CD4-positive, alpha-beta T cell treated with Interleukin-12 subunit alpha and Interleukin-12 subunit beta, for 1 hour (primary cell): Measurements from ENCODE around the gene VOPP1.

Source experiments
- DNase-seq: peaks from one replicate; pipeline ENCODE4 v3.0.0-alpha.2; 2020

Gene VOPP1

DNA sequence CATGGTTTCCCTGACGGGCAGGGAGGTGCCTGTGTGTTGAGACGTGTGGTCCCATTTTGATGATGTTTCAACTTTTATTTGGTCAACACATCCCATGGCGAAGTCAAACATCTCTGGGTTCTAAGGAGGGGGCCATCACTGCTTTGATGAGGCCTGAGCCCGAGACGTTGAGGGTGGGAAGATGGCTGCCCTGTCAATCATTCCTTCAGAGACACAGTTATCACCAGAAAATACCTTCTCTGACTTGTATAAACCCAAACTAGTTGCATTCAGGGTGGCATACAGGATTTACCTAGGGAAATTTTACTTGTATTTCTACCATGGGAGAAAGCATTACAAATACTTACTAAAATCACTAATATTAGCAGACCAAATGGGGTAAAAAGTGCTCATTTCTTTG lies 64.6 kb downstream of the VOPP1 start:
- DNase-seq, result no peak

- DNase-seq, result no peak
Measured at GRCh38 chr7:55504967-55505658, 67.2 kb downstream of the VOPP1 start.

DNA sequence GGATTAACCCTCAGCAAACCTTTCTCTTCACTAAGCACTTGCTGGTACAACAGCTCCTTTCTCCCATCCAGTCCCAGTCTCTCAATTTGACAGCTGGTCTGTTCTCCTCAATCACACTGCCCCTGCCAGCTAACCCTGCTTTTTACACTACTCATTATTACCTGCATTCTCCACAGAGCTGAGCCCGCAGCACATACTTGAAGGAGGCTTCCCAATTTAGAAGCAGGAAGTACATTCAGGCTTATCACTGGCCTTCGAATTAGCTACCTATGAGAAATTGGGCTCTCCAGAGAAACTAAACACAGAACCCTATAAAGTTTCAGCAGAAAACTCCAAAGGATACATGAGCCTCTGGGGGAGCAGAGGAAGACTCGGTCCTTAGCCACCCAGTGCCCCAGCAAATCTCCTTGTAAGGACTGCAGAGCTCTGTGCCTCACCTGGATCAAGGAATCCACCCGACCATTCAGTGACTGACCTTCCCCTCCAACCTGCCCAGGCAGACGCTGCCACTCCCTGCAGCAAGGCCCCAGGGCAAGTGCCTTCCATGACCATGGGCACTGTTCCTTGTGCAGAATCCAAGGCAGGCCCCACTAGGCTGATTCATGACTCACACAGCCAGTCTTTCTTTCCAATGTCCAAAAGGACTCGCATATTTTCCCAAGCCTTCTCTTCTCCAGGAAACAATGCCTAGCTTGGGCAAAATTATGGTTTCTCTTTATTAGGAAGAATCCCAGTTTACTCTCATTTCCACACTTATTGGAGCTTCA lies 68.0 kb downstream of the VOPP1 start:
- DNase-seq, result no peak

DNA sequence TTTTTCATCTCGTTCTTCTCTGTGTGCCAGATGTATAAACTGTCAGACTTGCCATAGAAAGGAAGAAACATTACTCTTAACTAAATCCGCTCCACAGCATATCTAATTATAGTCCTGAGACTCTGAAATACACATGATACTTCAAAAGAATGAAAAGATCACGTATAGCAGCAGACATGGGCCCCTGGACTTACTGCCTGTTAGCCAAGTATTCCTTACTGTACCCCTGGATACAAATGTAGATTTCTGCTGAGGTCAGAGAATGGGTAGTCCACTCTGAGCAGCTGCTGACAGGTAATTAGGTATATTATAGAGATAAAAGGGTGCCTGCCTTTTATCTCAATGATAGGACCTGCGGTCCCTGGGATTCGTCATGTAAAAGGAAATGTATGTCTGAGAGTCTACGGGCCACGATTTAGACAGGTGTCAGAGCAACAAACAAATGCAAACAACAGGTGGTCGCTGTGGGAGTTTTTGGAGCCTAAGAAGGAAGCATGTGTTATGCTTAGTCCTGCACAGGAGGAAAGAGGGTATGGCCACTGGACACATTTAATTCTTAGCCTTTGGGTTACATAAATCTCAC lies 69.4 kb downstream of the VOPP1 start:
- DNase-seq, result no peak

DNA sequence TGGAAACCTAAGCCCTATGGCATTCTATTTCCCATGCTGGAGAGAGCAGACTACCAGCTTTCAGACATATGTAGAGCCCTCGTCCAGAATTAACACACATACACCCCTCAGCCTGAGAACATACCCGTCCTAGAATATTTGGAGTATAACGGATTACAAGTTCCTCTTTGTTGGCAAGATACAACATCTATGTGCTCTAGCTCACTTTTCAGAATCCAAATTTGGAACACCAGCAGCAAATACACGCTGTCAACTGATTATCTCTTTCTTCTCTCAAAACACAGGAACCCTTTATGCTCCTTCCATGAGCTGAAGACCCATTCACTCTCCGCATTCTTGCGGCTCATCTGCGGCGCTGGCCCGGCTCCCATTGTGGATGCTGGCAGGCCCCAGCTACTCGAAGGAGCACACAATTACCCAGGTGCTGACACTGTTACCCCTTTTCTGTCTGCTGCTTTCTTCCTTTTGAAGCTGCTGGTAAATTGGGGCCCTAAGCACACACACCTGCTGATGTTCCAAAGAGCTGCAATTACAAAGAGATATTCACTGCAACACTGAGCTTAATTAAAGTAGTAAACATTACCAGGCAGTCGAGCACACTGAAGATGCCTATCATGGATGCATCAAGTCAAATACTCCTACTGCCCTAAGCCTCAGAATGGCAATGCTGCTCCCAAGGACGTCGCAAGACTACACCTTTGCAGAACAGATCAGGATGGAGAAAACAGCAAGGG lies 70.0 kb downstream of the VOPP1 start:
- no peak for DNase-seq

- no peak for DNase-seq
Measured at GRCh38 chr7:55501611-55502010, 70.7 kb downstream of the VOPP1 start.

DNA sequence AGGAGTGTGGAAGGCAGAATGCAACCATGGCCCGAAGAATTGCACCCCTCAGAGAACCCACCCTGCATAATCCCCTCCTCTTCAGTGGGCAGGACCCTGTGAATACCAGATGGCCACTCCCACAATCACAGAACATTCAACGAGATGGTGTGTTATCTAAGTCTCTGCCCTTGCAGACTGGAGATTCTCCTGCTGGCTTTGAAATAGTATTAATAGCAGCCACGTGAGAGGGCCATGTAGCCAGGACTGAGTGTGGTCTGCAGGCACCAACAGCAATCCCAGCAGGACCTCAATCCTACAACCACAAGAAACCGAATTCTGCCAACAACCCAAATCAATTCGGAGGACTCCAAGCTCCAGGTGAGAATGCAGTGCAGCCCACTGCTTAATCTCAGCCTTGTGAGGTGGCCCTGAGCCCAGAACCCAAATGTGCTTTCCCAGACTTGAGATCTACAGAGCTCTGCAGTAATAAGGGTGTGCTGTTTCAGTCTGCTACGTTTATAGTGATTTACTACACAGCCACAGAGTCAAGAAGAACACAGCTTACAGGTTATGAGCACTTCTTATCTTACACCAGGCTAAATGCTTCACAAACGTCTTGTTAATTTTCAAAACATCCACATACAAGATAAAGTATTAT lies 72.1 kb downstream of the VOPP1 start:
- no peak for DNase-seq

GRCh38 chr7:55499591-55499990 lies 72.7 kb downstream of the VOPP1 start:
- no peak for DNase-seq

GRCh38 chr7:55498770-55499169 lies 73.5 kb downstream of the VOPP1 start:
- no peak for DNase-seq

- peak; percentile 36 for DNase-seq
Measured at GRCh38 chr7:55498142-55498541, 74.2 kb downstream of the VOPP1 start.

DNA sequence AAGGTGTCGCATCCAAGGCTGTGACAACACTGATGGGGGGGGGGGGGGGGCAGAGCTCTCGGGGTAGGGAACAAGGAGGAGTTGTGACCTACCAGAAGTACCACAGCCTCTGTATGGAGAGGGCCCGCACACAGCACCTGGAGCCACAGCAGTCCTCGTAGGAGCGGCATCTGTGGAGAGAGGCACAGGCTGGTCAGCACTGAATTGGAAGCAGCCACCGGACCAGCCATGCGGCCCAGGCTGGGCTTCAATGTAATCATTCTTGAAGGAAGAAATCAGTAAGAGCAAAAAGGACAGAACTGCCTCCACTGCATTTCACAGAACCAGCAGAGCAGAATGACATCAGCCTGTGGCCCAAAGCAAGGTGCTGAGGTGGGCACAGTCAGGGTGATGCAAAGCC lies 74.8 kb downstream of the VOPP1 start:
- no peak for DNase-seq

- no peak for DNase-seq
Measured at GRCh38 chr7:55496906-55497305, 75.4 kb downstream of the VOPP1 start.

GRCh38 chr7:55494951-55495350 lies 77.4 kb downstream of the VOPP1 start:
- DNase-seq, result no peak

GRCh38 chr7:55493408-55493807 lies 78.9 kb downstream of the VOPP1 start:
- DNase-seq, result no peak

- DNase-seq, result no peak
Measured at GRCh38 chr7:55491346-55491745, 81.0 kb downstream of the VOPP1 start.

GRCh38 chr7:55490099-55490498 lies 82.2 kb downstream of the VOPP1 start:
- no peak for DNase-seq

DNA sequence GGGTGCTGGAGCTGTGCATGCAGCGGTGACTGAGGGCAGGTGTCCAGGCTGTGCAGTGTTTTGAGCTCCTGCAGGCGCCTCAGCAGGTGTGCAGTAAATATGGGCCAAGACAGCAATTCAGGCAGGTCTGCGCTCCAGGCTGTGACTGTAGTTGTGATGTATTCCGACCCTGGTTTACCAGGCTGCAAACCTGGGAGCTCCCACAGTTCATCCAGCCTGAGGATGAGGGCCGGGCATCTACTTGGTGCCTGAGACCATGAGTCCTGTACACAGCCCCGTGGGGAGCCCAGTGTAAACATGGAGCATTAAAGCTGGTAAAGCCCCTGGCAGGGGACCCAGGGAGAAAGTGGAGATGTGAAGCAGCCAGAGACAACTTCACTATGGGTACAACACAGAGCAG lies 82.8 kb downstream of the VOPP1 start:
- DNase-seq, result no peak

GRCh38 chr7:55488804-55489340 lies 83.4 kb downstream of the VOPP1 start:
- no peak for DNase-seq

- DNase-seq, result no peak
Measured at GRCh38 chr7:55488216-55488615, 84.1 kb downstream of the VOPP1 start.

- no peak for DNase-seq
Measured at GRCh38 chr7:55486991-55487390, 85.3 kb downstream of the VOPP1 start.

DNA sequence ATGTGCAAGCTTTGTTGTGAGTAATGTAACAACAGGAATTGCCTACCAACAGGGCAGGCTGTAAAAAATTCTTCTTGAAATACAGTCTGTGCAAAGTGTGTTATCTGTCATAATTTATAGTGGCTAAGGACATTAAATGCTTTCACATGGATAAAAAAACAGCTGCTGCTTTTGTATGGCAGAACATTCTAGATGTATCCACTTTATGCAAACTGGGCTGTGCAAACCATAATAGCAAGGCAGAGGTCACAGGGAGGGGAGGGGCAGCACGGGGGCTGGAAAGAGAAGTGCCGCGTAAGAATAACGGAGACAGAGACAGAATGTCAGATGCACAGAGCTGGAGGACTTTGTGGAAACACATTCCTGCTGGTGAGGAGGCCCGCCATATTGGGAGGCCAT lies 86.1 kb downstream of the VOPP1 start:
- no peak for DNase-seq

DNA sequence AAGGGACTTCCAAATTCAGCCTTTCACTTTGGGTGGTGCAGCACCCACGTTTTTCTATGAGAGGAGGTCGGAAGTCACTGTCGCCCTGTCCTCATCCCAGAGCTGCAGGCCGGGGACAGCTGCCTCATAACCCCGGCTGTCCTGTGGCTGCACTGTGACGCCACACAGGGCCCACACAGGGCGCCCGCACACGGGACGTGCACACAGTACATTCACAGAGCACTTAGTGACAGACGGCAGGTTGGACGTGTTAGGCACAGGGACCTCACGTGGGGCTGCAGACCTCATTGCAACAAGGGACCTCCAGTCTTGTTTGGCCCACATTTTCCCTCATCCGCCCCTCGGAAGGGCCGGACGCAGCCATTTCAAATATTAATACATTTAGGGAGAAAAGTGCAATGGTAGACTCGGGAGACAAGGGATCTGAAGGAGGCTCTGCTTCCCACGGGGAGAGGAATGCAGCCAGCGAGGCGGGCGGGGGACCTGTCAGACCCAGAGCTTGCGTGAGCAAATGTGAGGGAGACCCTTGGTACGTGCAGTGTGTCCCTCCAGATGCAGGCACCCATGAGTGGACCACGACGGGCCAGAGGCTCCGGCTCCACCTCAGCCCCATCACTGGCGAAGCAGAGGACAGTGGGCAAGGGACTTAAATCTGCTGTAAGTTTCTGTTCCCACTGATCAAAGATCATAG lies 86.7 kb downstream of the VOPP1 start:
- DNase-seq, result no peak
